PC-9 (cell line): ENCODE data around the gene UBE2G1. TPM values are rescaled to one million over a fixed set of nuclear protein-coding genes. Genes with fewer than 3 reads are reported as not detected.

Source experiments
- BruUV-seq: library from RNA; stranded (reverse); fragments of 400-500 nt; replicated peaks from 2 replicates; lab custom pipeline; 2021; lab: Mats Ljungman, UMichigan
- CTCF ChIA-PET: fragments of 300-600 bp; sonication (Branson Sonifier 250); formaldehyde crosslinking; loops from one replicate; lab custom pipeline; 2022; ENCODE audit warnings: antibody characterized with exemption; lab: Charles Lee
- POLR2A ChIA-PET: fragments of 300-600 bp; sonication (Branson Sonifier 250); formaldehyde crosslinking; loops from one replicate; lab custom pipeline; 2022; ENCODE audit warnings: antibody characterized with exemption; ENCODE audit not compliant: unreplicated experiment; lab: Charles Lee
- DNase-seq, 2 experiments: peaks; one replicate each; pipeline versions ENCODE4 v3.0.0 to v3.0.0-alpha.2; 2015 to 2022; ENCODE audit warnings: mixed read lengths in 1 of 2
- H2AFZ ChIP-seq: fragments of 200-600 bp; sonication (generic); 2 replicates; pipeline ENCODE4 v1.8.1; 2017; ENCODE audit warnings: antibody characterized with exemption
- H3F3A ChIP-seq: fragments of 200-600 bp; sonication (generic); 2 replicates; pipeline ENCODE4 v1.8.1; 2017; ENCODE audit warnings: antibody characterized with exemption, mild to moderate bottlenecking, low read depth; ENCODE audit not compliant: insufficient read depth
- H3K27ac ChIP-seq: fragments of 200-600 bp; sonication (generic); 2 replicates; pipeline ENCODE4 v1.6.1; 2016; ENCODE audit warnings: mixed run types
- H3K27me3 ChIP-seq: fragments of 200-600 bp; sonication (generic); 2 replicates; pipeline ENCODE4 v1.6.1; 2016; ENCODE audit warnings: low read depth, mixed run types; ENCODE audit not compliant: insufficient read depth
- H3K36me3 ChIP-seq: fragments of 200-600 bp; sonication (generic); 2 replicates; pipeline ENCODE4 v1.6.1; 2016; ENCODE audit warnings: low read depth, mixed run types
- H3K4me1 ChIP-seq: fragments of 200-600 bp; sonication (generic); replicated peaks from 2 replicates; pipeline ENCODE4 v1.6.1; 2016; ENCODE audit warnings: mixed run types; ENCODE audit not compliant: insufficient read depth
- H3K4me2 ChIP-seq: fragments of 200-600 bp; sonication (generic); 2 replicates; pipeline ENCODE4 v1.6.1; 2017; ENCODE audit warnings: mixed run types
- H3K4me3 ChIP-seq: fragments of 200-600 bp; sonication (generic); 2 replicates; pipeline ENCODE4 v1.6.1; 2016; ENCODE audit warnings: mixed run types
- H3K79me2 ChIP-seq: fragments of 200-600 bp; sonication (generic); 2 replicates; pipeline ENCODE4 v1.6.1; 2017; ENCODE audit warnings: low read depth, mixed run types
- H3K9me2 ChIP-seq: fragments of 200-600 bp; sonication (generic); 2 replicates; pipeline ENCODE4 v1.8.1; 2017; ENCODE audit warnings: mild to moderate bottlenecking; ENCODE audit not compliant: insufficient read depth
- H3K9me3 ChIP-seq: fragments of 200-600 bp; sonication (generic); 2 replicates; pipeline ENCODE4 v1.8.1; 2016; ENCODE audit warnings: low read depth; ENCODE audit not compliant: insufficient read depth
- H4K20me1 ChIP-seq: fragments of 200-600 bp; sonication (generic); 2 replicates; pipeline ENCODE4 v1.8.1; 2017; ENCODE audit not compliant: insufficient read depth
- EZH2 ChIP-seq: fragments of 200-600 bp; sonication (generic); IDR thresholded peaks from 2 replicates; pipeline ENCODE4 v1.8.0; 2017; ENCODE audit warnings: antibody characterized with exemption, low read depth
- intact Hi-C: fragments of 100-400 bp; cut with micrococcal nuclease; formaldehyde crosslinking; loops from one replicate; pipeline ENCODE4 v1.10.0; 2022; ENCODE audit not compliant: unreplicated experiment
- total RNA-seq: library from RNA; stranded (reverse); gene quantifications from 2 replicates; pipeline ENCODE4 v1.2.3, GENCODE V29; 2021
- TF ChIP-seq, protein P1 (sequence below): fragments of 200-600 bp; sonication (generic); conservative IDR thresholded peaks from 2 replicates; pipeline ENCODE4 v1.6.1; 2017; ENCODE audit warnings: mixed run types, antibody characterized with exemption, mild to moderate bottlenecking, moderate library complexity

The UBE2G1 gene
- total RNA-seq, 1 experiment from 2014 or later, result 111 TPM

DNA sequence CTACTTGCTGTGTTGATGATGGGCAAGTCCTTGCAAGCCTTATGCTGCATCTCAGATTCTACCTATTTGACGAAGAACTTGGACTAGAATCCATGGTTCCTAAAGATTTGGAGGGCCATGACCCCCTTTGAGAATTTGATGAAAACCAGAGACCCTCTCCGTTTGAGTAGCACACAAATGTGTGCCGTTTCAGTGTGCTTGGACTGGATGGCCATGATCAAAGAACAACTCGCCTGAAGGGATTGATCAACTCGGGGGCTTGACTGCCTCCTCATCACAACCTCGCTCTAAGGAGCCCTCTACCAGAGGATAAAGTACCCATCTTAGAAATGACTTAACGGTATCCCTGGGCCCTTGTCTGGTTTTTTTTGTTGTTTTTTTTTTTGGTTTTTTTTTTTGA is 99.9 kb downstream of the UBE2G1 start:
- Histone ChIP-seq H3K79me2 (peaks cover 22% of the 10 kb centered on the region), H3F3A (peaks cover 16% of the 10 kb centered on the region; the same call in 1 of the 2 replicates), H3K4me3 (no peak overlapping the region), H3K9me2 (no peaks in the 10 kb centered on the region), H3K9me3 (no peaks in the 10 kb centered on the region), H3K36me3 (0 out of 2 replicates have a peak, but pooled peaks cover 9% of the 10 kb centered on the region), H3K27me3 (no peaks in the 10 kb centered on the region), H4K20me1 (peaks cover 5% of the 10 kb centered on the region; the same call in 1 of the 2 replicates), H2AFZ (no peak overlapping the region), H3K4me1 (peaks cover 14% of the 10 kb centered on the region), H3K27ac (no peak overlapping the region), H3K4me2 (no peak overlapping the region)
- ChIA-PET CTCF (no interaction called here), POLR2A (no interaction called here)
- TF ChIP-seq, protein P1, sequence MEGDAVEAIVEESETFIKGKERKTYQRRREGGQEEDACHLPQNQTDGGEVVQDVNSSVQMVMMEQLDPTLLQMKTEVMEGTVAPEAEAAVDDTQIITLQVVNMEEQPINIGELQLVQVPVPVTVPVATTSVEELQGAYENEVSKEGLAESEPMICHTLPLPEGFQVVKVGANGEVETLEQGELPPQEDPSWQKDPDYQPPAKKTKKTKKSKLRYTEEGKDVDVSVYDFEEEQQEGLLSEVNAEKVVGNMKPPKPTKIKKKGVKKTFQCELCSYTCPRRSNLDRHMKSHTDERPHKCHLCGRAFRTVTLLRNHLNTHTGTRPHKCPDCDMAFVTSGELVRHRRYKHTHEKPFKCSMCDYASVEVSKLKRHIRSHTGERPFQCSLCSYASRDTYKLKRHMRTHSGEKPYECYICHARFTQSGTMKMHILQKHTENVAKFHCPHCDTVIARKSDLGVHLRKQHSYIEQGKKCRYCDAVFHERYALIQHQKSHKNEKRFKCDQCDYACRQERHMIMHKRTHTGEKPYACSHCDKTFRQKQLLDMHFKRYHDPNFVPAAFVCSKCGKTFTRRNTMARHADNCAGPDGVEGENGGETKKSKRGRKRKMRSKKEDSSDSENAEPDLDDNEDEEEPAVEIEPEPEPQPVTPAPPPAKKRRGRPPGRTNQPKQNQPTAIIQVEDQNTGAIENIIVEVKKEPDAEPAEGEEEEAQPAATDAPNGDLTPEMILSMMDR, result no peak
- TF ChIP-seq EZH2, result no peak
- DNase-seq, result no peak
- BruUV-seq, result no TSS peak
- intact Hi-C loops, result no loop called here

DNA sequence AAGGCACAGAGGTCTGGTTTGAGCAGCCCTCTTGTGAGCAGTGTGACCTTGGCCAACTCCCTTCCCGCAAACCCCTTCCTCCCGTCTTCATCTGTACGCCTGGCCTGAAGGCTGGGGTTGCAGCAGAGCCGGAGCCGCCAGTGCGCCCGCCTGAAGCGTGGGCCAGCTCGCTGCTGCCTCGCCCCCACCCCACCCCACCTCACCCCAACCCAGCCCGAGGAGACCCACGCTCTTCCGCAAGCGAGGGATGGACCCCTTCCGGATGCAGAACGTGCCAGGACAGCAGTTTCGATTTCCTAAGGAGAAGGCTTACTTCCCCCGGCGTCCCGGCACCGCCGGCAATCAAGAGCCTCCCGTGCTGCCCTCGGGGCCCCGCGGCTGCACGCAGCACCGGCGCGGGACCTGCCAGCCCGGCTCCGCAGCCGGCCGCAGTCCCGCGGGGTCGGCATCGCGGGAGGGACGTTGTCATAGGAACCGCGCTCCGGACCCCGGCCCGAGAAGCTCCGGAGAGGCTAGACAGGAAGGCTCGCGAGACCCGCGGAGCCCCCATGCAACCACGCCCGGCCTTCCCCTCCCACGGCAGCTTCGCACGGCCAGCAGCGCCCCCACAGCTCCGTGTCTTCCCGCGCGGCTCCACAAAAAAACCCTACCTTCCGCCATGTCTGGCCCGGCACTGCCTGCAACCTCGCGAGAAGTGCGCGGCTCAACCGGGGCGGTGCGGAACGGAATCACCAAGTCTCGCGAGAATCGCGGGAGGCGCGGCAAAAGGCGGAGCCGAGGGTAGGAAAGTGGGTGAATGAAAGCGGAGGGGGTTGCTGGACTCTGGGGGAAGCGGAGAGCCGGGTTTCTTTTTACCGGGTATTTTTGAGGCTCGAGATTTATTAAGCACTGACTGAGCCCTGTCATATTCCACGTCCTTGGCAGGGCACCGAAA is 102.9 kb downstream of the UBE2G1 start, which contains the start of gene ANKFY1:
TSS of gene ANKFY1 (minus strand) at position 698 of the 934 bp plus-strand sequence. CDS start at position 660, 38 bp downstream.
- Histone ChIP-seq H4K20me1 (peaks cover 5% of the 10 kb centered on the region; the same call in 1 of the 2 replicates), H3K4me2 (peak within 1 kb of the TSS; percentile 88), H3K36me3 (peaks cover 17% of the 10 kb centered on the region), H3K4me3 (peak within 1 kb of the TSS; percentile 64), H3K27me3 (no peaks in the 10 kb centered on the region), H3F3A (0 out of 2 replicates have a peak, but pooled peaks cover 10% of the 10 kb centered on the region), H3K27ac (peak within 1 kb of the TSS; percentile 46), H3K9me3 (peaks cover 15% of the 10 kb centered on the region), H3K9me2 (no peaks in the 10 kb centered on the region), H2AFZ (peak within 1 kb of the TSS; percentile 80), H3K4me1 (peaks cover 14% of the 10 kb centered on the region), H3K79me2 (peaks cover 52% of the 10 kb centered on the region)
- no peak for TF ChIP-seq EZH2
- TF ChIP-seq, protein P1, result no peak
- ChIA-PET POLR2A (interaction anchor here (0.5 to 0.7 kb wide), 2 partner anchors 34 to 404 kb away, joined by 3 to 8 read pairs; no protein-coding TSS in a partner anchor), CTCF (interaction anchor here (0.6 kb wide), 1 partner anchor 15 kb away, joined by 5 read pairs; no protein-coding TSS in a partner anchor)
- intact Hi-C loops, result loop anchor here (1.0 to 5.0 kb wide), 3 partner anchors 15 to 149 kb away; no protein-coding TSS in a partner anchor
- DNase-seq, result peak; percentile 85 to 98
- no TSS peak for BruUV-seq

DNA sequence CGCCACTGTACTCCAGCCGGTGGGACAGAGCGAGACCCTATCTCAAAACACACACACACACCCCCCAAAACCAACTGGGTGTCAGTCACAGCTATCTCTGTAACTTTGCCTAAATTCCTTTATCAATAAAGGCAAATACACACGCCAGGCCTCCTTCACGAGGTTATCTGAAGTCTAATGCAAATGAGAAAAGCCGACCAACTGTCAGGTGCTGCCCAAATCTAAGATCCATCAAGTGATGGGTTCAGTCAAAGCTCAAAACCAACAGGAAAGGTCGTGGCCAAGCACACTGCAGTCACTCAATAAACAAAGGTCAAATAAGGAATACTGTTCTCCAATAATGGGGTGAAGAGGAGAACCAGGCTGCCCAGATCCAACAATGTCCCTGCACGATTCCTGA is 103.8 kb downstream of the UBE2G1 start:
- intact Hi-C loops, result loop anchor here (1.0 to 5.0 kb wide), 3 partner anchors 14 to 150 kb away; no protein-coding TSS in a partner anchor
- Histone ChIP-seq H3K4me3 (peak overlapping the region; percentile 64), H3K36me3 (peaks cover 19% of the 10 kb centered on the region), H3K79me2 (peaks cover 59% of the 10 kb centered on the region), H2AFZ (no peak overlapping the region), H3K4me2 (peak overlapping the region; percentile 88), H3K27ac (no peak overlapping the region), H4K20me1 (peaks cover 5% of the 10 kb centered on the region; the same call in 1 of the 2 replicates), H3K9me3 (peaks cover 20% of the 10 kb centered on the region), H3K27me3 (no peaks in the 10 kb centered on the region), H3F3A (0 out of 2 replicates have a peak, but pooled peaks cover 3% of the 10 kb centered on the region), H3K9me2 (no peaks in the 10 kb centered on the region), H3K4me1 (peaks cover 14% of the 10 kb centered on the region)
- DNase-seq, result no peak
- TF ChIP-seq EZH2, result no peak
- TF ChIP-seq, protein P1, result no peak
- ChIA-PET CTCF (interaction anchor here (0.6 kb wide), 1 partner anchor 332 kb away, joined by 3 read pairs; no protein-coding TSS in a partner anchor), POLR2A (no interaction called here)
- BruUV-seq, result no TSS peak
